Trophoblast cell (in vitro differentiated cells and primary cell): ENCODE results near the gene KLHL18.
A peak's percentile ranks its signal among the peaks of the same experiment; 100 is the strongest.

Experiments
- DNase-seq, 2 donors: peaks; one replicate each; pipeline ENCODE4 v3.0.0-alpha.2; 2016
- H2AFZ ChIP-seq: 2 replicates; pipeline ENCODE4 v1.6.1; 2013; ENCODE audit warnings: low read length, moderate library complexity, mild to moderate bottlenecking; ENCODE audit not compliant: insufficient read depth, poor library complexity
- H2AK5ac ChIP-seq: 2 replicates; pipeline ENCODE4 v1.6.1; 2013; ENCODE audit warnings: mild to moderate bottlenecking, low read length
- H2BK120ac ChIP-seq: 2 replicates; pipeline ENCODE4 v1.6.1; 2013; ENCODE audit warnings: low read length, mild to moderate bottlenecking, moderate library complexity; ENCODE audit not compliant: insufficient read depth, poor library complexity
- H2BK12ac ChIP-seq: 2 replicates; pipeline ENCODE4 v1.6.1; 2013; ENCODE audit warnings: mild to moderate bottlenecking, low read length, moderate library complexity
- H2BK5ac ChIP-seq: 2 replicates; pipeline ENCODE4 v1.6.1; 2013; ENCODE audit warnings: low read length, low read depth, moderate library complexity, mild to moderate bottlenecking; ENCODE audit not compliant: poor library complexity
- H3K14ac ChIP-seq: 2 replicates; pipeline ENCODE4 v1.6.1; 2013; ENCODE audit warnings: mild to moderate bottlenecking, low read length
- H3K18ac ChIP-seq: 2 replicates; pipeline ENCODE4 v1.6.1; 2013; ENCODE audit warnings: mild to moderate bottlenecking, low read length
- H3K23ac ChIP-seq: 2 replicates; pipeline ENCODE4 v1.6.1; 2013; ENCODE audit warnings: low read length
- H3K27ac ChIP-seq: 2 replicates; pipeline ENCODE4 v1.5.1; 2013; ENCODE audit warnings: low read depth, mild to moderate bottlenecking, inconsistent platforms, low read length, moderate library complexity
- H3K27me3 ChIP-seq: 2 replicates; pipeline ENCODE4 v1.6.1; 2013; ENCODE audit warnings: inconsistent platforms, mild to moderate bottlenecking, low read length, moderate library complexity; ENCODE audit not compliant: insufficient read depth
- H3K36me3 ChIP-seq, 2 experiments: 1 replicate in 1 of 2; 2 replicates in 1 of 2; pipeline ENCODE4 v1.6.1; 2013; ENCODE audit warnings: low read length in 2 of 2, mild to moderate bottlenecking in 2 of 2, moderate library complexity in 1 of 2; ENCODE audit not compliant: insufficient read depth in 2 of 2, control insufficient read depth in 1 of 2
- H3K4ac ChIP-seq: 2 replicates; pipeline ENCODE4 v1.6.1; 2013; ENCODE audit warnings: low read depth, mild to moderate bottlenecking, low read length, moderate library complexity
- H3K4me1 ChIP-seq, 2 experiments: 1 replicate in 1 of 2; 2 replicates in 1 of 2; pipeline ENCODE4 v1.6.1; 2013; ENCODE audit warnings: low read length in 2 of 2, mild to moderate bottlenecking in 2 of 2, moderate library complexity in 1 of 2; ENCODE audit not compliant: insufficient read depth in 2 of 2, control insufficient read depth in 1 of 2
- H3K4me2 ChIP-seq: 2 replicates; pipeline ENCODE4 v1.6.1; 2013; ENCODE audit warnings: inconsistent platforms, mild to moderate bottlenecking, low read length, moderate library complexity
- H3K4me3 ChIP-seq: 2 replicates; pipeline ENCODE4 v1.5.1; 2013; ENCODE audit warnings: mild to moderate bottlenecking, low read depth, low read length, inconsistent platforms
- H3K79me1 ChIP-seq: one replicate; pipeline ENCODE4 v1.6.1; 2013; ENCODE audit warnings: low read length
- H3K79me2 ChIP-seq: 2 replicates; pipeline ENCODE4 v1.6.1; 2013; ENCODE audit warnings: low read length, mild to moderate bottlenecking; ENCODE audit not compliant: control insufficient read depth, insufficient read depth, poor library complexity
- H3K9ac ChIP-seq: 2 replicates; pipeline ENCODE4 v1.6.1; 2013; ENCODE audit warnings: mild to moderate bottlenecking, low read length
- H3K9me3 ChIP-seq: 2 replicates; pipeline ENCODE4 v1.6.1; 2013; ENCODE audit warnings: low read depth, mild to moderate bottlenecking, control low read depth, inconsistent platforms, low read length; ENCODE audit not compliant: insufficient read depth
- H4K12ac ChIP-seq: 2 replicates; pipeline ENCODE4 v1.6.1; 2013; ENCODE audit warnings: low read depth, mild to moderate bottlenecking, low read length, moderate library complexity
- H4K8ac ChIP-seq: 2 replicates; pipeline ENCODE4 v1.6.1; 2013; ENCODE audit warnings: low read depth, mild to moderate bottlenecking, low read length, moderate library complexity
- H4K91ac ChIP-seq: one replicate; pipeline ENCODE4 v1.6.1; 2013; ENCODE audit warnings: low read depth, mild to moderate bottlenecking, low read length, moderate library complexity
- WGBS: extraction: QIAGEN DNeasy Blood & Tissue Kit; methylation state at CpG from one replicate; pipeline ENCODE4 v1.1.7; 2013; ENCODE audit warnings: missing lambda C conversion rate; ENCODE audit not compliant: insufficient read length, insufficient coverage; ENCODE audit errors: extremely low coverage; 5-methylcytosine and 5-hydroxymethylcytosine counted together

KLHL18 gene

DNA sequence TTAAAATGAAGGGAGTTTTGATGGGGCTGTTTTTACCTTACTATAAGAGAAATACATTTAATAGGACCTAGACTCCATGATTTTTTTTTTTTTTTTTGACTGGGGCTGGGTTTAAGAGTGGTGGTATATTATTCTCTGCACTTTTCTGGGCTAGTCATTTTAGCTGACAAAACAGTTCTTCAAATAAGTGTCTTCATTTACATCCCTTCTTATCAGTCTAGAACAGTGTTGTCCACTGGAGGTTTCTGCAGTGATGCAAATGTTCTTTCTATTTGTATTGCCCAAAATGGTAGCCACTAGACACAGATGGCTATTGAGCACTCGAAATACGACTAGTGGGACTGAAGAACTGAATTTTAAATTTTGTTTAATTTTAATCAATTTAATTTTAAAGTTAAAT is 37.2 kb downstream of the KLHL18 start:
- DNase-seq: no peak
- H2BK120ac ChIP-seq: no peak overlapping the region
- H3K14ac ChIP-seq: no peak overlapping the region
- no peak overlapping the region for H4K12ac ChIP-seq
- H2BK12ac ChIP-seq: no peak overlapping the region
- H3K27ac ChIP-seq: no peak overlapping the region
- no peak overlapping the region for H3K18ac ChIP-seq
- no peak overlapping the region for H2AFZ ChIP-seq
- H3K4me1 ChIP-seq: peaks cover 7% of the 10 kb centered on the region in 2 experiments
- H3K36me3 ChIP-seq: peaks cover 3 to 18% of the 10 kb centered on the region in 2 experiments
- no peaks in the 10 kb centered on the region for H3K79me2 ChIP-seq
- no peak overlapping the region for H2BK5ac ChIP-seq
- H2AK5ac ChIP-seq: no peak overlapping the region
- no CpG with 5 or more reads among the region's 2 CpGs for WGBS
- H4K91ac ChIP-seq: no peak overlapping the region
- H3K79me1 ChIP-seq: no peaks in the 10 kb centered on the region
- no peak overlapping the region for H3K9ac ChIP-seq
- H3K4me2 ChIP-seq: no peak overlapping the region
- no peak overlapping the region for H3K4ac ChIP-seq
- no peak overlapping the region for H4K8ac ChIP-seq
- H3K4me3 ChIP-seq: no peak overlapping the region
- no peak overlapping the region for H3K23ac ChIP-seq
- no peaks in the 10 kb centered on the region for H3K27me3 ChIP-seq
- H3K9me3 ChIP-seq: no peaks in the 10 kb centered on the region

DNA sequence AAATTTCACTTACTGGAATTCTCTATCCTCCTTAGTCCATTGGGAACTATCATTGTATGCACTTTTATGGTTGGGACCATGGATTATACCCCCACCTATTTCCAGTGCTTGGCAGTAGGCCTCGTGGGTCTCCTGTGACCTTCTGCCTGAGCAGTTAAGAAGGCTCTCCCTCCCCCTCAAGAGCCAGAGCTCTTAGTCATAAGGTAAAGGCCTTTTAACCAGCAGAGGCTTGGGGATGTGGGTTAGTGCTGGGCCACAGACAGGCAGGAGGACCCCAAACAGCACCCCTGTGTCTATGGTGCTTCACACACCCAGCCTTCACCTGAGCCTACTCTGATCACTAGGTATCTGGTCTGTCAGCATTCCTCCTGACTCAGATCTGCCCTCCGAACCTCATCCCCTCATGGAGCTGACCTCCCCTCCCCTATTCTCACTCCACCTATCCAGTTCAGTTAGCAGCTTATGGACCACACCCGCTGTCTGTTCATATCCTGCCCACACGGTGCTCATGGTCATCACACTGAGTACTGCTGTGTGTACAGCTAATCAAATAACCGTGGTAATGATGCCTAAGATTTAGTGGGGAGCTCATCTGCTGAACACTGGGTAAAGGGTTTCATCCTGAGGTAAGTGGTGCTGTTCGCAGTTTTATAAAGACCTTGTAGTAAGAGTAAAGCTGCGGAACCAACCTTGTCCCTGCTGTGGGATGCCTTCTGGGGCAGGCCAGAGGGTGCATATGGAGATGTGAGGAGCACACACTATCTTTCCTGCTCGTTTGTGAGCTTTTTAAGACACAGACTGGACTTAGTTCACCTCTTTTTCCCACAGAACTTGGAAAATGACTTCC is 40.9 kb downstream of the KLHL18 start:
- Histone ChIP-seq H3K23ac (no peak overlapping the region), H3K4me3 (no peak overlapping the region), H3K9me3 (no peaks in the 10 kb centered on the region), H2BK120ac (no peak overlapping the region), H2BK5ac (no peak overlapping the region), H3K14ac (no peak overlapping the region), H4K12ac (no peak overlapping the region), H3K27ac (no peak overlapping the region), H3K9ac (no peak overlapping the region), H3K4me1 (peaks cover 7% of the 10 kb centered on the region in 2 experiments), H4K91ac (no peak overlapping the region), H3K79me1 (no peaks in the 10 kb centered on the region), H3K36me3 (peaks cover 3 to 22% of the 10 kb centered on the region in 2 experiments), H3K4ac (no peak overlapping the region), H3K4me2 (no peak overlapping the region), H2BK12ac (no peak overlapping the region), H3K27me3 (no peaks in the 10 kb centered on the region), H2AFZ (no peak overlapping the region), H3K79me2 (no peaks in the 10 kb centered on the region), H2AK5ac (no peak overlapping the region), H3K18ac (no peak overlapping the region), H4K8ac (no peak overlapping the region)
- peak; percentile 60 to 70 for DNase-seq
- WGBS: no CpG with 5 or more reads among the region's 8 CpGs

DNA sequence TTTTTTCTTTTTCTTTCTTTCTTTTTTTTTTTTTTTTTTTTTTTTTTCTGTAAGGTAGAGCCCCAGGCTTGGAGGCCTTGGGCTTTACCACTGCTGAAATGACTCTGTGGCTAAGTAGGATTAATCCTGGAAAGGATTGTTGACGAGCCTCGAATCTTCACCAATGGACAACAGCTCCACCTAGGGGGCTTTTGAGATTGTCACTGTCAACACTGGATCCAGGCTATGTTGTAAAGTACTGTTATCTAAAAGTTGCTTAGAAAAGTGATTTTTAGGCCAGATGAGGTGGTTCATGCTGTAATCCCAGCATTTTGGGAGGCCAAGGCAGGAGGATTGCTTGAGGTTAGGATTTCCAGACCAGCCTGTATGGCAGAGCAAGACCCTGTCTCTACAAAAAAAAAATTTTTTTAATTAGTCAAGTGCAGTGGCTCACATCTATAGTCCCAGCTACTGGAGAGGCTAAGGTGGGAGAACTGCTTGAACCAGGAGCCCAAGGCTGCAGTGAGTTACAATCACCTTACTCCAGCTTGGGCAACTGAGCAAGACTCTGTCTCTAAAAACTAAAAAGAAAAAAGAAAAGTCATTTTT is 41.6 kb downstream of the KLHL18 start:
- Histone ChIP-seq H3K27ac (no peak overlapping the region), H3K79me1 (no peaks in the 10 kb centered on the region), H3K18ac (no peak overlapping the region), H3K4me3 (no peak overlapping the region), H2BK120ac (no peak overlapping the region), H3K23ac (no peak overlapping the region), H2BK5ac (no peak overlapping the region), H3K4ac (no peak overlapping the region), H2AFZ (no peak overlapping the region), H3K27me3 (no peaks in the 10 kb centered on the region), H3K4me1 (peaks cover 7% of the 10 kb centered on the region in 2 experiments), H2BK12ac (no peak overlapping the region), H2AK5ac (no peak overlapping the region), H4K8ac (no peak overlapping the region), H3K9ac (no peak overlapping the region), H3K36me3 (peaks cover 3 to 25% of the 10 kb centered on the region in 2 experiments), H4K91ac (no peak overlapping the region), H3K9me3 (no peaks in the 10 kb centered on the region), H3K4me2 (no peak overlapping the region), H3K79me2 (no peaks in the 10 kb centered on the region), H4K12ac (no peak overlapping the region), H3K14ac (no peak overlapping the region)
- DNase-seq: peak; percentile 77 to 93
- WGBS: no CpG with 5 or more reads among the region's 2 CpGs

DNA sequence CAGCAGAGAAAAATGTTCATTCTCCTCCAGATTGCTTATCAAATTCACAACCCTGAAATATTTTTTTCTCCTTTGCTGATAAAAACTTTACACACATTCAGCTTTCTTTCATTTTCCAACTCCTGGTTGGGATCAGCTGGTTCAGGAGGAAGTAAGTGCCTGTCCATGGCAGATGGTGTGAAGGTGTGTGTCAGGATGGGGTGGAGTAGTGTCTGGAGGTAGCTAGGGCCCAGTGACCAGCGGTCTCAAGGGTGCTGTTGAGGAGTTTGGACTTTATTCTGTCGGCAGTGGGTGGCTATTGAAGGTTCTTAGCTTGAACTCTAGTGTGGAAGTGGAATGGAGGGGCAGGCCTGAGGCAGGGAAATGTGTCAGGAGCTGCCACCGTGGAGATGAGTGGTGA is 51.2 kb downstream of the KLHL18 start:
- H3K4me2 ChIP-seq: no peak overlapping the region
- H3K4me1 ChIP-seq: no peaks in the 10 kb centered on the region
- no peaks in the 10 kb centered on the region for H3K79me1 ChIP-seq
- no peak overlapping the region for H3K9ac ChIP-seq
- H3K4ac ChIP-seq: no peak overlapping the region
- H2AK5ac ChIP-seq: no peak overlapping the region
- H3K27ac ChIP-seq: no peak overlapping the region
- no peak overlapping the region for H2BK120ac ChIP-seq
- H4K91ac ChIP-seq: no peak overlapping the region
- no peaks in the 10 kb centered on the region for H3K79me2 ChIP-seq
- H4K8ac ChIP-seq: no peak overlapping the region
- peaks cover 37 to 51% of the 10 kb centered on the region in 2 experiments for H3K36me3 ChIP-seq
- H2BK5ac ChIP-seq: no peak overlapping the region
- no peak overlapping the region for H3K4me3 ChIP-seq
- H3K18ac ChIP-seq: no peak overlapping the region
- H3K27me3 ChIP-seq: no peaks in the 10 kb centered on the region
- H2AFZ ChIP-seq: no peak overlapping the region
- DNase-seq: no peak
- H3K23ac ChIP-seq: no peak overlapping the region
- no peak overlapping the region for H2BK12ac ChIP-seq
- no peaks in the 10 kb centered on the region for H3K9me3 ChIP-seq
- WGBS: no CpG with 5 or more reads among the region's 3 CpGs
- no peak overlapping the region for H4K12ac ChIP-seq
- no peak overlapping the region for H3K14ac ChIP-seq
